T47D (cell line): Measurements from ENCODE around the gene GOT1.
A peak's percentile ranks its signal among the peaks of the same experiment; 100 is the strongest.

Experiments
- DNase-seq, 2 experiments: peaks; one replicate each; pipeline versions ENCODE4 v3.0.0 to v3.0.0-alpha.2; 2011 to 2012; ENCODE audit warnings: low read depth in 1 of 2, low spot score in 1 of 2
- JUND ChIP-seq: IDR thresholded peaks from 2 replicates; pipeline ENCODE4 v1.6.1; 2012; ENCODE audit warnings: low read depth
- in situ Hi-C: cut with HindIII; loops from 2 replicates; pipeline ENCODE4 v1.10.0; 2016; ENCODE audit warnings: low sequenced_read_pairs, low pct_unique_long_range_greater_than_20kb

GOT1 gene

GRCh38 chr10:99382176-99382575 is 48.2 kb downstream of the GOT1 start:
- no peak for DNase-seq
- no peak for TF ChIP-seq JUND
- in situ Hi-C loops: no loop called here

GRCh38 chr10:99375426-99375825 is 55.0 kb downstream of the GOT1 start:
- DNase-seq: no peak
- no peak for TF ChIP-seq JUND
- in situ Hi-C loops: no loop called here

- in situ Hi-C loops: no loop called here
- no peak for DNase-seq
- TF ChIP-seq JUND: no peak
These were observed 55.5 kb downstream of the GOT1 start for GRCh38 chr10:99374972-99375371.

- DNase-seq: no peak
- no peak for TF ChIP-seq JUND
- in situ Hi-C loops: no loop called here
These were observed 55.9 kb downstream of the GOT1 start for GRCh38 chr10:99374526-99374925.

GRCh38 chr10:99372546-99373271 is 57.7 kb downstream of the GOT1 start:
- no peak for TF ChIP-seq JUND
- in situ Hi-C loops: no loop called here
- DNase-seq: no peak

- in situ Hi-C loops: no loop called here
- TF ChIP-seq JUND: no peak
- peak; percentile 51 to 77 for DNase-seq
These were observed 59.4 kb downstream of the GOT1 start for GRCh38 chr10:99370993-99371392.

- in situ Hi-C loops: no loop called here
- no peak for DNase-seq
- no peak for TF ChIP-seq JUND
These were observed 60.9 kb downstream of the GOT1 start for GRCh38 chr10:99369551-99369950.

GRCh38 chr10:99369126-99369525 is 61.3 kb downstream of the GOT1 start:
- DNase-seq: no peak
- TF ChIP-seq JUND: no peak
- in situ Hi-C loops: no loop called here

GRCh38 chr10:99368646-99369045 is 61.8 kb downstream of the GOT1 start:
- DNase-seq: no peak
- TF ChIP-seq JUND: no peak
- in situ Hi-C loops: no loop called here

GRCh38 chr10:99366666-99367065 is 63.8 kb downstream of the GOT1 start:
- DNase-seq: no peak
- in situ Hi-C loops: no loop called here

GRCh38 chr10:99365736-99366135 is 64.7 kb downstream of the GOT1 start:
- DNase-seq: no peak
- TF ChIP-seq JUND: no peak
- in situ Hi-C loops: no loop called here

More at GRCh38 chr10:99366666-99367065, 63.8 kb downstream of the GOT1 start:
- TF ChIP-seq JUND: no peak

- no peak for TF ChIP-seq JUND
- no peak for DNase-seq
- in situ Hi-C loops: no loop called here
These were observed 65.1 kb downstream of the GOT1 start for GRCh38 chr10:99365311-99365710.

- DNase-seq: no peak
- TF ChIP-seq JUND: no peak
- in situ Hi-C loops: no loop called here
These were observed 66.3 kb downstream of the GOT1 start for GRCh38 chr10:99364125-99364524.

- DNase-seq: peak; percentile 69 to 70
- no peak for TF ChIP-seq JUND
- in situ Hi-C loops: no loop called here
These were observed 69.5 kb downstream of the GOT1 start for GRCh38 chr10:99360934-99361333.

GRCh38 chr10:99358101-99358500 is 72.3 kb downstream of the GOT1 start:
- TF ChIP-seq JUND: no peak
- in situ Hi-C loops: no loop called here
- DNase-seq: no peak
